ENCODE data around the gene RANBP10. TPM values are rescaled to one million over a fixed set of nuclear protein-coding genes. Genes with fewer than 3 reads are reported as not detected.

Gene RANBP10
- total RNA-seq, 4 donors from 2014 or later: 6.4 to 12.9 (median 10.8) TPM

GRCh38 chr16:67780847-67781564 lies 25.4 kb downstream of the RANBP10 start:
- Histone ChIP-seq H3K27ac (peak overlapping the region in 1 of 4 donors; percentile 54), H3K4me3 (no peak overlapping the region), H3K9me3 (no peaks in the 10 kb centered on the region), H3K27me3 (no peaks in the 10 kb centered on the region), H3K36me3 (peaks cover 0 to 7% (median 0%) of the 10 kb centered on the region in 3 donors), H3K4me1 (peaks cover 7 to 36% (median 25%) of the 10 kb centered on the region in 3 donors)
- 70 to 81% methylated on average over 5 to 7 of the region's 7 CpGs for WGBS, 2 donors
- TF ChIP-seq POLR2A (IDR thresholded peaks at IDR 0.05): no peak
- TF ChIP-seq CTCF (IDR thresholded peaks at IDR 0.05): no peak
- DNase-seq: no peak
- intact Hi-C loops (cut with DNase I): no loop called here

GRCh38 chr16:67779256-67780014 lies 26.9 kb downstream of the RANBP10 start:
- intact Hi-C loops (cut with DNase I): no loop called here
- 36 to 62% methylated on average over 5 of the region's 5 CpGs for WGBS, 2 donors
- H3K27ac ChIP-seq: peak overlapping the region in 2 of 4 donors; percentile 54 to 71
- no peak for DNase-seq
- H3K4me3 ChIP-seq: no peak overlapping the region
- no peaks in the 10 kb centered on the region for H3K27me3 ChIP-seq
- H3K4me1 ChIP-seq: peaks cover 7 to 37% (median 26%) of the 10 kb centered on the region in 3 donors
- no peak for TF ChIP-seq CTCF (IDR thresholded peaks at IDR 0.05)
- no peak for TF ChIP-seq POLR2A (IDR thresholded peaks at IDR 0.05)
- H3K36me3 ChIP-seq: peaks cover 0 to 8% (median 0%) of the 10 kb centered on the region in 3 donors
- no peaks in the 10 kb centered on the region for H3K9me3 ChIP-seq

- Histone ChIP-seq H3K4me1 (peaks cover 11 to 45% (median 31%) of the 10 kb centered on the region in 3 donors), H3K9me3 (no peaks in the 10 kb centered on the region), H3K36me3 (peaks cover 0 to 22% (median 0%) of the 10 kb centered on the region in 3 donors), H3K4me3 (no peak overlapping the region), H3K27me3 (no peaks in the 10 kb centered on the region), H3K27ac (no peak overlapping the region)
- WGBS, 2 donors: 90 to 92% methylated on average over 6 of the region's 6 CpGs
- intact Hi-C loops (cut with DNase I): no loop called here
- TF ChIP-seq POLR2A (IDR thresholded peaks at IDR 0.05) (no peak), CTCF (IDR thresholded peaks at IDR 0.05) (no peak)
- DNase-seq: no peak
Measured at GRCh38 chr16:67775273-67775672, 31.1 kb downstream of the RANBP10 start.

- intact Hi-C loops (cut with DNase I): no loop called here
- Histone ChIP-seq H3K27me3 (no peaks in the 10 kb centered on the region), H3K27ac (no peak overlapping the region), H3K36me3 (peaks cover 0 to 29% (median 2%) of the 10 kb centered on the region in 3 donors), H3K4me3 (no peak overlapping the region), H3K9me3 (no peaks in the 10 kb centered on the region), H3K4me1 (peaks cover 5 to 37% (median 27%) of the 10 kb centered on the region in 3 donors)
- WGBS, 2 donors: 67 to 96% methylated on average over 2 to 3 of the region's 3 CpGs
- DNase-seq: no peak
- TF ChIP-seq POLR2A (IDR thresholded peaks at IDR 0.05) (no peak), CTCF (IDR thresholded peaks at IDR 0.05) (no peak)
Measured at GRCh38 chr16:67774457-67774853, 31.9 kb downstream of the RANBP10 start.

All from esophagus squamous epithelium (tissue), 5 donors.